T-helper 1 cell treated with Interleukin-12 subunit alpha and Interleukin-12 subunit beta and Interleukin-4 antibody, amounts not matched to agents 30 μg/mL and 1 μg/mL, for 36 hours (primary cell): ENCODE data around the gene HCAR2.
A peak's percentile ranks its signal among the peaks of the same experiment; 100 is the strongest.
"Not testable (repeated sequence)": the region's sequence is repeated elsewhere in the genome, so short reads cannot be mapped to it uniquely, and the experiment has no call there.

Experiments
- H3K27ac Mint-ChIP-seq: one replicate; pipeline ENCODE4 v1.8.0; 2021; ENCODE audit warnings: mild to moderate bottlenecking, mixed read lengths
- H3K27me3 Mint-ChIP-seq: one replicate; pipeline ENCODE4 v1.8.0; 2021; ENCODE audit warnings: low read depth, mixed read lengths
- H3K36me3 Mint-ChIP-seq: one replicate; pipeline ENCODE4 v1.8.0; 2021; ENCODE audit warnings: low read depth, mixed read lengths
- H3K4me1 Mint-ChIP-seq: one replicate; pipeline ENCODE4 v1.8.0; 2021; ENCODE audit warnings: low read depth, mixed read lengths
- H3K4me3 Mint-ChIP-seq: one replicate; pipeline ENCODE4 v1.8.0; 2021; ENCODE audit warnings: mild to moderate bottlenecking, moderate library complexity, mixed read lengths
- H3K9me3 Mint-ChIP-seq: one replicate; pipeline ENCODE4 v1.8.0; 2021; ENCODE audit warnings: mixed read lengths

Gene HCAR2

GRCh38 chr12:122702890-122703611 is at the start of gene HCAR2:
HCAR2 (minus strand) TSS chr12:122703357; CDS start chr12:122703283, 74 bp downstream.
- H3K9me3 Mint-ChIP-seq, H3K4me3 Mint-ChIP-seq, H3K4me1 Mint-ChIP-seq, H3K36me3 Mint-ChIP-seq, H3K27ac Mint-ChIP-seq, H3K27me3 Mint-ChIP-seq: not testable (repeated sequence)

- Mint-ChIP-seq H3K9me3 (no peaks in the 10 kb centered on the region), H3K27me3 (no peaks in the 10 kb centered on the region), H3K36me3 (peaks cover 33% of the 10 kb centered on the region), H3K27ac (peak within 1 kb of the TSS; percentile 97), H3K4me3 (peak within 1 kb of the TSS; percentile 98), H3K4me1 (peaks cover 44% of the 10 kb centered on the region)
These were observed 49.5 kb upstream of the HCAR2 start, which contains the start of gene DENR for GRCh38 chr12:122752464-122753318. DENR (plus strand) TSS chr12:122752824; CDS start chr12:122753702, 878 bp downstream.

- H3K4me1 Mint-ChIP-seq, result peaks cover 34% of the 10 kb centered on the region
- H3K27me3 Mint-ChIP-seq, H3K27ac Mint-ChIP-seq, H3K9me3 Mint-ChIP-seq: not testable (repeated sequence)
- H3K36me3 Mint-ChIP-seq, result peaks cover 21% of the 10 kb centered on the region
- peak overlapping the region; percentile 98 for H3K4me3 Mint-ChIP-seq
These were observed 47.8 kb upstream of the HCAR2 start for GRCh38 chr12:122750781-122751515.

- Mint-ChIP-seq H3K27ac (no peak overlapping the region), H3K4me1 (peaks cover 28% of the 10 kb centered on the region), H3K9me3 (no peaks in the 10 kb centered on the region), H3K4me3 (no peak overlapping the region), H3K27me3 (no peaks in the 10 kb centered on the region), H3K36me3 (peaks cover 14% of the 10 kb centered on the region)
These were observed 46.6 kb upstream of the HCAR2 start for GRCh38 chr12:122749569-122750332.

- Mint-ChIP-seq H3K4me3 (no peak overlapping the region), H3K27me3 (no peaks in the 10 kb centered on the region), H3K36me3 (no peaks in the 10 kb centered on the region), H3K9me3 (no peaks in the 10 kb centered on the region), H3K4me1 (peaks cover 14% of the 10 kb centered on the region), H3K27ac (no peak overlapping the region)
These were observed 44.3 kb upstream of the HCAR2 start for GRCh38 chr12:122747224-122748135.

GRCh38 chr12:122743895-122744525 is 40.9 kb upstream of the HCAR2 start:
- no peak overlapping the region for H3K27ac Mint-ChIP-seq
- no peaks in the 10 kb centered on the region for H3K4me1 Mint-ChIP-seq
- no peaks in the 10 kb centered on the region for H3K27me3 Mint-ChIP-seq
- H3K9me3 Mint-ChIP-seq, result no peaks in the 10 kb centered on the region
- no peak overlapping the region for H3K4me3 Mint-ChIP-seq
- H3K36me3 Mint-ChIP-seq, result no peaks in the 10 kb centered on the region

- no peak overlapping the region for H3K27ac Mint-ChIP-seq
- no peaks in the 10 kb centered on the region for H3K27me3 Mint-ChIP-seq
- peaks cover 5% of the 10 kb centered on the region for H3K4me1 Mint-ChIP-seq
- H3K9me3 Mint-ChIP-seq, result peaks cover 5% of the 10 kb centered on the region
- H3K36me3 Mint-ChIP-seq, result peaks cover 3% of the 10 kb centered on the region
- no peak overlapping the region for H3K4me3 Mint-ChIP-seq
These were observed 37.2 kb upstream of the HCAR2 start for GRCh38 chr12:122740351-122740750.

GRCh38 chr12:122738571-122738970 is 35.4 kb upstream of the HCAR2 start:
- Mint-ChIP-seq H3K36me3 (peaks cover 3% of the 10 kb centered on the region), H3K27me3 (no peaks in the 10 kb centered on the region), H3K27ac (no peak overlapping the region), H3K4me3 (no peak overlapping the region), H3K4me1 (peaks cover 9% of the 10 kb centered on the region), H3K9me3 (peaks cover 5% of the 10 kb centered on the region)

GRCh38 chr12:122732611-122733010 is 29.5 kb upstream of the HCAR2 start:
- Mint-ChIP-seq H3K27ac (peak overlapping the region; percentile 46), H3K27me3 (no peaks in the 10 kb centered on the region), H3K36me3 (peaks cover 6% of the 10 kb centered on the region), H3K4me3 (no peak overlapping the region), H3K4me1 (peaks cover 55% of the 10 kb centered on the region), H3K9me3 (peaks cover 5% of the 10 kb centered on the region)

- H3K4me3 Mint-ChIP-seq, result peak overlapping the region; percentile 17
- H3K4me1 Mint-ChIP-seq, result peaks cover 55% of the 10 kb centered on the region
- peaks cover 5% of the 10 kb centered on the region for H3K9me3 Mint-ChIP-seq
- peak overlapping the region; percentile 46 for H3K27ac Mint-ChIP-seq
- H3K27me3 Mint-ChIP-seq, result no peaks in the 10 kb centered on the region
- H3K36me3 Mint-ChIP-seq, result peaks cover 6% of the 10 kb centered on the region
These were observed 29.0 kb upstream of the HCAR2 start for GRCh38 chr12:122732170-122732569.

- Mint-ChIP-seq H3K27me3 (no peaks in the 10 kb centered on the region), H3K4me3 (peak within 1 kb of the TSS; percentile 73), H3K36me3 (peaks cover 5% of the 10 kb centered on the region), H3K4me1 (peaks cover 65% of the 10 kb centered on the region), H3K9me3 (no peaks in the 10 kb centered on the region), H3K27ac (peak within 1 kb of the TSS; percentile 88)
These were observed 27.3 kb upstream of the HCAR2 start, which contains the start of gene HCAR1 for GRCh38 chr12:122730215-122731014. HCAR1 (minus strand) TSS chr12:122730844; CDS start chr12:122730339, 505 bp downstream.

- Mint-ChIP-seq H3K4me3 (peak overlapping the region; percentile 73), H3K27ac (peak overlapping the region; percentile 88), H3K4me1 (peaks cover 71% of the 10 kb centered on the region), H3K27me3 (no peaks in the 10 kb centered on the region), H3K9me3 (no peaks in the 10 kb centered on the region), H3K36me3 (peaks cover 5% of the 10 kb centered on the region)
These were observed 26.5 kb upstream of the HCAR2 start for GRCh38 chr12:122729583-122730214.
